ENCODE measurements around the gene B3GALT6.

The B3GALT6 gene

GRCh38 chr1:1208713-1209433, 23.2 kb upstream of the B3GALT6 start:
- no peak for TF ChIP-seq POU2F2 (IDR thresholded peaks at IDR 0.05; ENCODE audit: low read depth, low read length)
- no peak for TF ChIP-seq TAF1 (IDR thresholded peaks at IDR 0.05; ENCODE audit: low read depth, low read length)
- TF ChIP-seq SPI1 (IDR thresholded peaks at IDR 0.05; ENCODE audit: low read depth, low read length), result peak; percentile 26; the same call in 1 of the 2 replicates
- TF ChIP-seq POLR2A (IDR thresholded peaks at IDR 0.05; ENCODE audit: low read depth, low read length), result no peak
- DNase-seq (ENCODE audit: insufficient read length, low spot score), result no peak
- peak; percentile 54 for FAIRE-seq

- DNase-seq (ENCODE audit: insufficient read length, low spot score), result no peak
- no peak for FAIRE-seq
- TF ChIP-seq SPI1 (IDR thresholded peaks at IDR 0.05; ENCODE audit: low read depth, low read length) (no peak), POLR2A (IDR thresholded peaks at IDR 0.05; ENCODE audit: low read depth, low read length) (no peak), TAF1 (IDR thresholded peaks at IDR 0.05; ENCODE audit: low read depth, low read length) (no peak), PAX5 (IDR thresholded peaks at IDR 0.05; ENCODE audit: insufficient read depth, low read length, severe bottlenecking) (no peak), POU2F2 (IDR thresholded peaks at IDR 0.05; ENCODE audit: low read depth, low read length) (no peak), POLR2AphosphoS5 (IDR thresholded peaks at IDR 0.05; ENCODE audit: low read depth, low read length) (no peak)
Measured at GRCh38 chr1:1210726-1211540, 21.1 kb upstream of the B3GALT6 start.

GRCh38 chr1:1211541-1212441, 20.2 kb upstream of the B3GALT6 start:
- DNase-seq (ENCODE audit: insufficient read length, low spot score), result no peak
- TF ChIP-seq POLR2A (IDR thresholded peaks at IDR 0.05; ENCODE audit: low read depth, low read length), result no peak
- TF ChIP-seq POLR2AphosphoS5 (IDR thresholded peaks at IDR 0.05; ENCODE audit: low read depth, low read length), result no peak
- TF ChIP-seq TAF1 (IDR thresholded peaks at IDR 0.05; ENCODE audit: low read depth, low read length), result no peak
- no peak for TF ChIP-seq POU2F2 (IDR thresholded peaks at IDR 0.05; ENCODE audit: low read depth, low read length)
- TF ChIP-seq PAX5 (IDR thresholded peaks at IDR 0.05; ENCODE audit: insufficient read depth, low read length, severe bottlenecking), result no peak
- no peak for TF ChIP-seq SPI1 (IDR thresholded peaks at IDR 0.05; ENCODE audit: low read depth, low read length)
- no peak for FAIRE-seq

- no peak for TF ChIP-seq POLR2AphosphoS5 (IDR thresholded peaks at IDR 0.05; ENCODE audit: low read depth, low read length)
- peak; percentile 19; the same call in 1 of the 2 replicates for TF ChIP-seq SPI1 (IDR thresholded peaks at IDR 0.05; ENCODE audit: low read depth, low read length)
- FAIRE-seq (no peak), DNase-seq (ENCODE audit: insufficient read length, low spot score) (no peak)
Measured at GRCh38 chr1:1212780-1213344, 19.2 kb upstream of the B3GALT6 start.

- TF ChIP-seq POLR2AphosphoS5 (IDR thresholded peaks at IDR 0.05; ENCODE audit: low read depth, low read length) (no peak), POU2F2 (IDR thresholded peaks at IDR 0.05; ENCODE audit: low read depth, low read length) (no peak), TAF1 (IDR thresholded peaks at IDR 0.05; ENCODE audit: low read depth, low read length) (no peak), SPI1 (IDR thresholded peaks at IDR 0.05; ENCODE audit: low read depth, low read length) (no peak), POLR2A (IDR thresholded peaks at IDR 0.05; ENCODE audit: low read depth, low read length) (no peak), PAX5 (IDR thresholded peaks at IDR 0.05; ENCODE audit: insufficient read depth, low read length, severe bottlenecking) (no peak)
- FAIRE-seq, result peak; percentile 88
- DNase-seq (ENCODE audit: insufficient read length, low spot score), result no peak
Measured at GRCh38 chr1:1213345-1214265, 18.4 kb upstream of the B3GALT6 start, which contains the start of gene TNFRSF4. Gene TNFRSF4, minus strand, starts transcription at chr1:1214153. Its CDS starts 26 bp downstream, at chr1:1214127.

- no peak for DNase-seq (ENCODE audit: insufficient read length, low spot score)
- no peak for FAIRE-seq
- TF ChIP-seq POLR2AphosphoS5 (IDR thresholded peaks at IDR 0.05; ENCODE audit: low read depth, low read length), result 0 out of 2 replicates have a peak, but pooled peaks have one; percentile 9
- TF ChIP-seq TAF1 (IDR thresholded peaks at IDR 0.05; ENCODE audit: low read depth, low read length), result no peak
- TF ChIP-seq POLR2A (IDR thresholded peaks at IDR 0.05; ENCODE audit: low read depth, low read length), result no peak
Measured at GRCh38 chr1:1215080-1215676, 16.9 kb upstream of the B3GALT6 start.

GRCh38 chr1:1215881-1216605, 16.0 kb upstream of the B3GALT6 start:
- TF ChIP-seq POLR2AphosphoS5 (IDR thresholded peaks at IDR 0.05; ENCODE audit: low read depth, low read length) (no peak), POLR2A (IDR thresholded peaks at IDR 0.05; ENCODE audit: low read depth, low read length) (no peak), SPI1 (IDR thresholded peaks at IDR 0.05; ENCODE audit: low read depth, low read length) (no peak), POU2F2 (IDR thresholded peaks at IDR 0.05; ENCODE audit: low read depth, low read length) (no peak), PAX5 (IDR thresholded peaks at IDR 0.05; ENCODE audit: insufficient read depth, low read length, severe bottlenecking) (no peak), TAF1 (IDR thresholded peaks at IDR 0.05; ENCODE audit: low read depth, low read length) (no peak)
- no peak for DNase-seq (ENCODE audit: insufficient read length, low spot score)
- no peak for FAIRE-seq

All from GM12891 (cell line).